ENCODE measurements around the gene VAMP2.

VAMP2 gene

GRCh38 chr17:8159459-8160223, 3.1 kb downstream of the VAMP2 start (continued):
- TF ChIP-seq ZBTB10 (tag by site-specific recombination; IDR thresholded peaks at IDR 0.05), result peak; percentile 65; the same call in 1 of the 2 replicates

- no peaks in the 10 kb centered on the region for H3K9me3 ChIP-seq (ENCODE audit: control insufficient read depth, insufficient read depth, low read depth, low read length)
- CTCF ChIA-PET, result interaction anchor here (1.0 to 7.3 kb wide), 19 partner anchors 8 to 141 kb away, joined by 3 to 91 read pairs (median 5); partner anchors contain the start of genes ALOXE3, BORCS6, HES7 and TMEM107
- H3K4me1 ChIP-seq (ENCODE audit: control insufficient read depth, insufficient read depth, low read length), result peaks cover 30% of the 10 kb centered on the region
- TF ChIP-seq ZBTB1 (tag by site-specific recombination; IDR thresholded peaks at IDR 0.05) (no peak), ZBTB7A (tag by site-specific recombination; IDR thresholded peaks at IDR 0.05; ENCODE audit: low read depth) (no peak), ZNF37A (tag by site-specific recombination; IDR thresholded peaks at IDR 0.05) (no peak), ZSCAN16 (tag by site-specific recombination; IDR thresholded peaks at IDR 0.05) (no peak), PATZ1 (tag by site-specific recombination; IDR thresholded peaks at IDR 0.05) (no peak), BCL11B (tag by site-specific recombination; IDR thresholded peaks at IDR 0.05; ENCODE audit: low read depth) (0 out of 2 replicates have a peak, but pooled peaks have one; percentile 40)
- POLR2A ChIA-PET, result interaction anchor here (0.5 to 4.6 kb wide), 5 partner anchors 14 to 80 kb away, joined by 4 to 31 read pairs (median 11); partner anchors contain the start of genes AURKB and BORCS6
- no peak overlapping the region for H3K27ac ChIP-seq (ENCODE audit: extremely low read depth, low read depth, low read length)
- H3K4me3 ChIP-seq (ENCODE audit: low read depth, low read length), result no peak overlapping the region
- peaks cover 15 to 34% of the 10 kb centered on the region in 2 experiments; a peak in 2 of 3 replicates for H3K36me3 ChIP-seq (ENCODE audit: control insufficient read depth in 2 of 2, insufficient read depth in 1 of 2, low read length in 2 of 2)
These were observed 3.7 kb downstream of the VAMP2 start for GRCh38 chr17:8159032-8159400.

- no peak overlapping the region for H3K27ac ChIP-seq (ENCODE audit: extremely low read depth, low read depth, low read length)
- no peaks in the 10 kb centered on the region for H3K9me3 ChIP-seq (ENCODE audit: control insufficient read depth, insufficient read depth, low read depth, low read length)
- no peak overlapping the region; the same call in 1 of the 2 replicates for H3K4me3 ChIP-seq (ENCODE audit: low read depth, low read length)
- ChIA-PET CTCF (interaction anchor here (0.6 to 7.3 kb wide), 25 partner anchors 9 to 142 kb away, joined by 3 to 91 read pairs (median 4); partner anchors contain the start of genes ALOXE3, BORCS6, HES7 and TMEM107), POLR2A (interaction anchor here (0.5 to 4.6 kb wide), 7 partner anchors 15 to 89 kb away, joined by 3 to 31 read pairs (median 11); partner anchors contain the start of genes ALOXE3, AURKB, BORCS6 and CTC1)
- peaks cover 30% of the 10 kb centered on the region for H3K4me1 ChIP-seq (ENCODE audit: control insufficient read depth, insufficient read depth, low read length)
- peaks cover 15 to 34% of the 10 kb centered on the region in 2 experiments; a peak in 2 of 3 replicates for H3K36me3 ChIP-seq (ENCODE audit: control insufficient read depth in 2 of 2, insufficient read depth in 1 of 2, low read length in 2 of 2)
- TF ChIP-seq ZNF404 (tag by site-specific recombination; IDR thresholded peaks at IDR 0.05) (no peak), ZNF266 (tag by site-specific recombination; IDR thresholded peaks at IDR 0.05; ENCODE audit: low read depth) (no peak), ZSCAN18 (tag by site-specific recombination; IDR thresholded peaks at IDR 0.05) (no peak), ZBTB11 (tag by site-specific recombination; conservative IDR thresholded peaks at IDR 0.05; ENCODE audit: low read depth) (peak; percentile 40), ZEB2 (tag by site-specific recombination; IDR thresholded peaks at IDR 0.05) (peak; percentile 49; the same call in 1 of the 2 replicates), ZNF585B (tag by site-specific recombination; IDR thresholded peaks at IDR 0.05) (peak; percentile 12), FEZF1 (tag by site-specific recombination; IDR thresholded peaks at IDR 0.05) (no peak), ZFHX2 (tag by site-specific recombination; conservative IDR thresholded peaks at IDR 0.05) (0 out of 2 replicates have a peak, but pooled peaks have one; percentile 11), GLIS1 (tag by site-specific recombination; IDR thresholded peaks at IDR 0.05) (0 out of 2 replicates have a peak, but pooled peaks have one; percentile 3), CTCF (tag by site-specific recombination; IDR thresholded peaks at IDR 0.05) (peak; percentile 57; the same call in 1 of the 2 replicates), ZNF2 (tag by site-specific recombination; IDR thresholded peaks at IDR 0.05) (peak; percentile 49; the same call in 1 of the 2 replicates)
These were observed 4.3 kb downstream of the VAMP2 start for GRCh38 chr17:8158267-8159031.

Data from HEK293 (cell line).